HepG2 (cell line): ENCODE results near the gene SRD5A3. TPM values are rescaled to one million over a fixed set of nuclear protein-coding genes. Genes with fewer than 3 reads are reported as not detected.

Experiments
- AKNA ChIP-seq: sonication (generic); formaldehyde crosslinking; IDR thresholded peaks from 2 replicates; pipeline ENCODE4 v1.4.0; 2020; ENCODE audit warnings: missing genetic modification reagents, borderline replicate concordance
- CREBL2 ChIP-seq: sonication (generic); formaldehyde crosslinking; IDR thresholded peaks from 2 replicates; pipeline ENCODE4 v1.8.1; 2023; ENCODE audit warnings: missing genetic modification reagents, mild to moderate bottlenecking, borderline replicate concordance
- ESRRA ChIP-seq: sonication (generic); formaldehyde crosslinking; IDR thresholded peaks from 2 replicates; pipeline ENCODE4 v1.5.1; 2020; ENCODE audit warnings: mild to moderate bottlenecking, low read depth, missing genetic modification reagents
- KDM5B ChIP-seq: sonication (generic); formaldehyde crosslinking; IDR thresholded peaks from 2 replicates; pipeline ENCODE4 v1.4.0; 2020; ENCODE audit warnings: missing genetic modification reagents, mild to moderate bottlenecking, borderline replicate concordance
- NKX3-1 ChIP-seq: sonication (generic); formaldehyde crosslinking; IDR thresholded peaks from 2 replicates; pipeline ENCODE4 v1.5.0; 2020; ENCODE audit warnings: missing genetic modification reagents
- SIN3A ChIP-seq: IDR thresholded peaks from 2 replicates; pipeline ENCODE4 v1.6.1; 2011; ENCODE audit warnings: low read depth, mild to moderate bottlenecking, control low read depth, low read length, borderline replicate concordance
- U2AF1 ChIP-seq: fragments of 200-400 bp; formaldehyde crosslinking; optimal IDR thresholded peaks from 2 replicates; pipeline ENCODE3; 2017; ENCODE audit warnings: mild to moderate bottlenecking, low read depth, low read length
- ZFP62 ChIP-seq: sonication (generic); formaldehyde crosslinking; IDR thresholded peaks from 2 replicates; pipeline ENCODE4 v1.4.0; 2020; ENCODE audit warnings: missing genetic modification reagents
- ZMAT3 ChIP-seq: sonication (generic); formaldehyde crosslinking; conservative IDR thresholded peaks from 2 replicates; pipeline ENCODE4 v1.7.0; 2021; ENCODE audit warnings: missing genetic modification reagents
- ZNF512 ChIP-seq: sonication (generic); formaldehyde crosslinking; IDR thresholded peaks from 2 replicates; pipeline ENCODE4 v1.4.0; 2020; ENCODE audit warnings: mild to moderate bottlenecking, missing genetic modification reagents
- ZNF605 ChIP-seq: sonication (generic); formaldehyde crosslinking; IDR thresholded peaks from 2 replicates; pipeline ENCODE4 v1.8.0; 2022; ENCODE audit warnings: mild to moderate bottlenecking, missing genetic modification reagents
- ZNF607 ChIP-seq: sonication (generic); formaldehyde crosslinking; IDR thresholded peaks from 2 replicates; pipeline ENCODE4 v1.5.1; 2020; ENCODE audit warnings: missing genetic modification reagents, mild to moderate bottlenecking, borderline replicate concordance
- ZNF646 ChIP-seq: sonication (generic); formaldehyde crosslinking; IDR thresholded peaks from 2 replicates; pipeline ENCODE4 v1.9.0; 2021; ENCODE audit warnings: mild to moderate bottlenecking, missing genetic modification reagents
- ZNF703 ChIP-seq: sonication (generic); formaldehyde crosslinking; IDR thresholded peaks from 2 replicates; pipeline ENCODE4 v1.5.1; 2020; ENCODE audit warnings: missing genetic modification reagents, mild to moderate bottlenecking, moderate library complexity, borderline replicate concordance
- polyA plus RNA-seq, 8 experiments: library from polyadenylated mRNA; depleted of rRNA in 3 of 8; stranded (reverse) in 7 of 8; unstranded in 1 of 8; fragments of >200 nt; fragmentation: Illumina TruSeq in 4 of 8; extraction: Trizol in 4 of 8; gene quantifications; 2 replicates each; pipeline versions ENCODE4 v1.2.1 to v1.2.3, GENCODE V29; 2011 to 2016; ENCODE audit warnings: low read depth in 4 of 8, missing spikeins in 1 of 8, mixed read lengths in 1 of 8; ENCODE audit not compliant: insufficient read depth in 1 of 8
- total RNA-seq, 5 experiments: library from RNA; depleted of rRNA; stranded (reverse); fragments of >200 nt; fragmentation: Illumina TruSeq; extraction: Trizol; gene quantifications; 2 replicates each; pipeline ENCODE4 v1.2.3, GENCODE V29; 2016; ENCODE audit warnings: low read depth in 1 of 5

Gene SRD5A3
- total and polyA plus RNA-seq, 2 of the 13 experiments (the other 11 are each of a cell fraction or from before 2014, with no cell fraction given) = 12.4 to 18.4 TPM

- TF ChIP-seq ZNF512 (no peak), ZMAT3 (CRISPR knock-in tag) (no peak), ZNF646 (CRISPR knock-in tag) (0 out of 2 replicates have a peak, but pooled peaks have one; percentile 15), ZNF607 (0 out of 2 replicates have a peak, but pooled peaks have one; percentile 12), ZFP62 (no peak), ESRRA (no peak), CREBL2 (CRISPR knock-in tag) (no peak), KDM5B (0 out of 2 replicates have a peak, but pooled peaks have one; percentile 8), U2AF1 (no peak), AKNA (CRISPR knock-in tag) (no peak), ZNF703 (CRISPR knock-in tag) (0 out of 2 replicates have a peak, but pooled peaks have one; percentile 2), ZNF605 (CRISPR knock-in tag) (peak; percentile 56; the same call in 1 of the 2 replicates), NKX3-1 (CRISPR knock-in tag) (no peak), SIN3A (0 out of 2 replicates have a peak, but pooled peaks have one; percentile 7)
Observed at GRCh38 chr4:55346851-55347255, 811 bp downstream of the SRD5A3 start (continued).
